GF-D8 (cell line): ENCODE results near the gene SDSL.

Experiments
- DNase-seq: peaks from one replicate; lab custom pipeline; 2025; lab: John Stamatoyannopoulos, UW

Gene SDSL

GRCh38 chr12:113396828-113397496 lies 25.2 kb upstream of the SDSL start:
- DNase-seq = no peak

- DNase-seq = no peak
These were observed 24.5 kb upstream of the SDSL start for GRCh38 chr12:113397497-113398197.

- no peak for DNase-seq
These were observed 23.6 kb upstream of the SDSL start for GRCh38 chr12:113398346-113399290.

GRCh38 chr12:113399490-113399889 lies 22.7 kb upstream of the SDSL start:
- DNase-seq = no peak

GRCh38 chr12:113400362-113400761 lies 21.8 kb upstream of the SDSL start:
- DNase-seq = no peak

- no peak for DNase-seq
These were observed 20.8 kb upstream of the SDSL start for GRCh38 chr12:113401066-113402000.

GRCh38 chr12:113402586-113403260 lies 19.5 kb upstream of the SDSL start:
- no peak for DNase-seq

- peak; percentile 42 for DNase-seq
These were observed 18.5 kb upstream of the SDSL start, which contains the start of gene SDS for GRCh38 chr12:113403435-113404415. Gene SDS (minus strand): TSS chr12:113403887. CDS start chr12:113399708, 4,179 bp downstream.

- no peak for DNase-seq
These were observed 16.5 kb upstream of the SDSL start for GRCh38 chr12:113405694-113406093.

- DNase-seq = no peak
These were observed 14.1 kb upstream of the SDSL start for GRCh38 chr12:113407931-113408600.

- no peak for DNase-seq
These were observed 13.4 kb upstream of the SDSL start for GRCh38 chr12:113408756-113409298.

GRCh38 chr12:113409462-113410124 lies 12.6 kb upstream of the SDSL start:
- no peak for DNase-seq

GRCh38 chr12:113413488-113413939 lies 8.7 kb upstream of the SDSL start:
- DNase-seq = no peak

- DNase-seq = no peak
These were observed 7.6 kb upstream of the SDSL start for GRCh38 chr12:113414519-113415038.

GRCh38 chr12:113416091-113416754 lies 6.0 kb upstream of the SDSL start:
- DNase-seq = peak; percentile 19

GRCh38 chr12:113418213-113418879 lies 3.8 kb upstream of the SDSL start:
- DNase-seq = no peak
